GM18868 (cell line): ENCODE results near the gene PTEN.
A peak's percentile ranks its signal among the peaks of the same experiment; 100 is the strongest.
"Not testable (repeated sequence)": the region's sequence is repeated elsewhere in the genome, so short reads cannot be mapped to it uniquely, and the experiment has no call there.

Source experiments
- ATAC-seq: cut with Tn5 transposase; IDR thresholded peaks from one replicate; pipeline ENCODE4 v1.9.1; 2021; ENCODE audit warnings: mild to moderate bottlenecking, moderate library complexity; ENCODE audit not compliant: unreplicated experiment

PTEN gene

GRCh38 chr10:87863053-87863943 lies at the start of gene PTEN, which contains the start of gene KLLN:
TSS of gene PTEN (plus strand) at chr10:87863625. CDS start at chr10:87864470, 845 bp downstream.
TSS of gene KLLN (minus strand) at chr10:87863533. CDS start at chr10:87862487, 1,046 bp downstream.
- ATAC-seq: peak; percentile 35

- no peak for ATAC-seq
These were observed 47.1 kb upstream of the PTEN start for GRCh38 chr10:87816163-87816897.

- no peak for ATAC-seq
These were observed 46.4 kb upstream of the PTEN start for GRCh38 chr10:87816898-87817608.

- peak; percentile 80 for ATAC-seq
These were observed 45.6 kb upstream of the PTEN start, which contains the start of gene ATAD1 for GRCh38 chr10:87817609-87818504. TSS of gene ATAD1 (minus strand) at chr10:87818226. CDS start at chr10:87814599, 3,627 bp downstream.

DNA sequence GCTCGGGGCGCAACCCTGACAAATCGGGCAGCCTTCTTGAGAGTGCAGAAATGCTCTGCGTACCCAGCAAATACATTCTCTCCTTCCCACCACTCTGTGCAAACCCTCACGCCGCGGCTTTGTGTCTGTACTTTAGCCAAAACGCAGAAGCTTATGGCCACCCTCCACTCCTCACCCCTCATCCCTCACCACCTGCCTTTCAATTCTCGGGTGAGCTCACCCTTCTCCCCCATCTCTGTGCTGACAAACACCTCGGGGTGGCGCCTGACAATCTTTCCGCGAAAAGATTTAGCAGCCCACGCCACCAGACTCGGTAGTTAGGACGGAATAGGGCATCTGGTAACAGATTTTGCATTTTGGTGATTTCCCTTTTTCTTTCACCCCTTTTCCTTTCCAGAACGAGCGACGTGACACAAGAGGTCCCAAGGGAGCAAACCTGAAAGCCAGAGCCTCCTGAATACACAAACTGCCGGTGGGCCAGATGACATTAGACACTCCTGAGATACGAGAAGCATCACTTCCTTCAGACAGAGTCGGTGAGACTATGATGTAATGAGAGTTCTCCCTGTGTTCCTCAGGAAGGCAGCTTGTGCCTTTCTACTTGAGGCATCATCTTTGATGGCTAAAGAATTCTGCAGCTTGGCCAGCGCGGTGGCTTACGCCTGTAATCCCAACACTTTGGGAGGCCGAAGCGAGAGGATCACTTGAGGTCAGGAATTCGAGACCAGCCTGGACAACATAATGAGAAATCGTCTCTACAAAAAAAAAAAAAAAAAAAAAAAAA lies 44.7 kb upstream of the PTEN start:
- peak; percentile 57 for ATAC-seq

DNA sequence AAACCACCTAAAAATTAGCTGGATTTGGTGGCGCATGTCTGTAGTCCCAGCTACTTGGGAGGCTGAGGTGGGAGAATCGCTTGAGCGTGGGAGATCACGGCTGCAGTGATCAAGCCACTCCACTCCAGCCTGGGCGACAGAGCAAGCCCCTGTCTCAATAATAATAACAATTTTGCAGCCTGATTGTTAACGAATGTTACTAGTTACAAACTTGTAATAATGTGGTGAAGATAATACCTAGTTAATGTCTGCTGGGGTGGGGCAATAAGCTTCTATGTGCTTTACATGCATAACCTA lies 44.2 kb upstream of the PTEN start:
- ATAC-seq: no peak

DNA sequence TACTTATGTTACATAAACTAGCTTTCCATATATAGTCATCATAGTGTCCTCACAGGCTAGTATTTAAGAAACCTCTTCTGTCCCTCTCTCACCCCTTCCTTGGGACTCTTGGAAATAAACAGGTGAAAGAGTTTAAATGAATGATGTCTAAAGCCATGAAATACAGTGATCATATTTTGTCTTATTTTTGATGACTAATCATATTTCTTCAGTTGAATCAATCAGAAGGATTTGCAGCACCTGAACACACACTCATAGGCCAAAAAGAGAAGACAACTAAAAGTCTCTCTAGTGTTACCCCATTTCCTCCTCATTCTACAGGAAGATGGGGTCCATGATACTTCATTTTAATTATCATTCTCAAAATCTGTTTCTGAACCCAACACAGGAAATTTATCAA lies 36.8 kb upstream of the PTEN start:
- no peak for ATAC-seq

- ATAC-seq: no peak
These were observed 35.7 kb upstream of the PTEN start for GRCh38 chr10:87827681-87828080.

GRCh38 chr10:87829051-87829450 lies 34.4 kb upstream of the PTEN start:
- not testable (repeated sequence) for ATAC-seq

GRCh38 chr10:87829986-87830729 lies 33.3 kb upstream of the PTEN start:
- no peak for ATAC-seq

- ATAC-seq: no peak
These were observed 27.3 kb upstream of the PTEN start for GRCh38 chr10:87836098-87836497.

- ATAC-seq: no peak
These were observed 26.0 kb upstream of the PTEN start for GRCh38 chr10:87837445-87837844.

DNA sequence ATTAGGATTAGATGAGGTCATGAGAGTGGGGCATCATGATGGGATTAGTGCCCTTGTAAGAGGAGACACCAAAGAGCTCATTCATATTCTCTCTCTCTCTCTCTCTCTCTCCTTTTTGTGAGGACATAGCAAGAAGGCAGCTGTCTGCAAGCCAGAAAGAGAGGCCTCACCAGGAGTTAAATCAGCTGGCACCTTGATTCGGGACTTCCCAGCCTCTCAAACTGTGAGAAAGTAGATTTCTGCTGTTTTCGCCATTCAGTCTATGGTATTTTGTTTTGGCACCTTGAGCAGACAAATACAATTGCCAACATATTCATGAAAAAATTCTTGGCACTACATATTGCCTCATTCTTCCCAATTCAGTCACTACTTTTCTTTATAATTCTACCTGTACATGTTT lies 24.8 kb upstream of the PTEN start:
- ATAC-seq: no peak

- ATAC-seq: no peak
These were observed 22.2 kb upstream of the PTEN start for GRCh38 chr10:87841186-87841585.

GRCh38 chr10:87842220-87842641 lies 21.2 kb upstream of the PTEN start:
- ATAC-seq: no peak

DNA sequence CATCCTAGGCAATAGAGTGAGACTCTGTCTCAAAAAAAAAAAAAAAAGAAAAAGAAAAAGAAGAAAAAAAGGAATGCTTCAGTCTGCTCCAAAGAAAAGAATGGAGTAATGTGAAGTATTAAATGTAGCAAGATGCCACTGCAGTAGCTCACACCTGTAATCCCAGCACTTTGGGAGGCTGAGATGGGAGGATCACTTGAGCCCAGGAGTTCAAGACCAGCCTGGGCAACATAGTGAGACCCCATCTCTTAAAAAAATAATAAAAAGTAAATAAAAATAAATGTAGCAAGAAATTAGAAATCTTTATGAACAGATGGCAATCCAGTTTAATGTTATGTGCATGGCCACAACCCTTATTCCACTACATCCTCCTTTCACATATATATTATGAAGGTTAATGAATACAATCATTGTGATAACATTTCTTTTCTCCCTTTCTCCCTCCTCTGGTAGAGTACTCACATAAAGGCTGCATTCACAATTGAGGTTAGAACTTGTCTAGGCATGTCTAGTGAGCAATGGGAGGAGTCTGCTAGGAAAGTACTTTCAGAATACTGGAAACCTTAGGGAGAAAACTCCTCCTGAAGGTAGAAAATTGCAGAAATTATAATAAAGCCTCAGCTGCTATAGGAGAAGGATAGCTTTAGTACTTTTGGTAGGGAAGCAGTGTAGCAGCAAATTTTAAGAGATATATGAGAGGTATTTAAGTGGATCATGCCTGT lies 20.5 kb upstream of the PTEN start:
- ATAC-seq: no peak

- no peak for ATAC-seq
These were observed 19.7 kb upstream of the PTEN start for GRCh38 chr10:87843714-87844113.
